ENCODE data around the gene C11orf86.
"Not testable (repeated sequence)": the region's sequence is repeated elsewhere in the genome, so short reads cannot be mapped to it uniquely, and the experiment has no call there.

Gene C11orf86

GRCh38 chr11:66974724-66975404 is at the start of gene C11orf86:
Gene C11orf86, plus strand, starts transcription at chr11:66975304. Its CDS starts 59 bp downstream, at chr11:66975363.
- DNase-seq = no peak

GRCh38 chr11:66929753-66930152 is 45.4 kb upstream of the C11orf86 start:
- no peak for DNase-seq

GRCh38 chr11:66932543-66932942 is 42.6 kb upstream of the C11orf86 start:
- no peak for DNase-seq

GRCh38 chr11:66933531-66933930 is 41.6 kb upstream of the C11orf86 start:
- no peak for DNase-seq

GRCh38 chr11:66934950-66935779 is 39.9 kb upstream of the C11orf86 start:
- DNase-seq = no peak

- DNase-seq = no peak
These were observed 38.8 kb upstream of the C11orf86 start for GRCh38 chr11:66936311-66936711.

GRCh38 chr11:66937193-66937733 is 37.8 kb upstream of the C11orf86 start:
- DNase-seq = no peak

GRCh38 chr11:66938582-66939135 is 36.4 kb upstream of the C11orf86 start:
- no peak for DNase-seq

- no peak for DNase-seq
These were observed 25.0 kb upstream of the C11orf86 start for GRCh38 chr11:66950112-66950535.

GRCh38 chr11:66951135-66951534 is 24.0 kb upstream of the C11orf86 start:
- no peak for DNase-seq

GRCh38 chr11:66951927-66952337 is 23.2 kb upstream of the C11orf86 start:
- DNase-seq = no peak

GRCh38 chr11:66953081-66953833 is 21.8 kb upstream of the C11orf86 start:
- DNase-seq = no peak

GRCh38 chr11:66956689-66957290 is 18.3 kb upstream of the C11orf86 start:
- DNase-seq = no peak

GRCh38 chr11:66957971-66958231 is 17.2 kb upstream of the C11orf86 start:
- DNase-seq = no peak

GRCh38 chr11:66958232-66958955 is 16.7 kb upstream of the C11orf86 start, which contains the start of gene PC:
Gene PC, minus strand, starts transcription at chr11:66958383. Its CDS starts 86,224 bp downstream, at chr11:66872159.
- peak; percentile 99 for DNase-seq

- no peak for DNase-seq
These were observed 16.2 kb upstream of the C11orf86 start for GRCh38 chr11:66958956-66959274.

GRCh38 chr11:66961691-66962213 is 13.4 kb upstream of the C11orf86 start:
- not testable (repeated sequence) for DNase-seq

- DNase-seq = no peak
These were observed 12.9 kb upstream of the C11orf86 start for GRCh38 chr11:66962247-66962646.

- DNase-seq = no peak
These were observed 12.3 kb upstream of the C11orf86 start for GRCh38 chr11:66962801-66963200.

- no peak for DNase-seq
These were observed 10.6 kb upstream of the C11orf86 start for GRCh38 chr11:66964495-66964894.

GRCh38 chr11:66966351-66966750 is 8.8 kb upstream of the C11orf86 start:
- no peak for DNase-seq

Measured in CD4-positive, alpha-beta T cell treated with Interleukin-10 for 1 hour (primary cell).